HG03457 (cell line): ENCODE measurements around the gene TRAPPC3.

Experiments
- ATAC-seq: cut with Tn5 transposase; IDR thresholded peaks from one replicate; pipeline ENCODE4 v1.9.1; 2021; ENCODE audit warnings: moderate number of reproducible peaks; ENCODE audit not compliant: unreplicated experiment

Gene TRAPPC3

DNA sequence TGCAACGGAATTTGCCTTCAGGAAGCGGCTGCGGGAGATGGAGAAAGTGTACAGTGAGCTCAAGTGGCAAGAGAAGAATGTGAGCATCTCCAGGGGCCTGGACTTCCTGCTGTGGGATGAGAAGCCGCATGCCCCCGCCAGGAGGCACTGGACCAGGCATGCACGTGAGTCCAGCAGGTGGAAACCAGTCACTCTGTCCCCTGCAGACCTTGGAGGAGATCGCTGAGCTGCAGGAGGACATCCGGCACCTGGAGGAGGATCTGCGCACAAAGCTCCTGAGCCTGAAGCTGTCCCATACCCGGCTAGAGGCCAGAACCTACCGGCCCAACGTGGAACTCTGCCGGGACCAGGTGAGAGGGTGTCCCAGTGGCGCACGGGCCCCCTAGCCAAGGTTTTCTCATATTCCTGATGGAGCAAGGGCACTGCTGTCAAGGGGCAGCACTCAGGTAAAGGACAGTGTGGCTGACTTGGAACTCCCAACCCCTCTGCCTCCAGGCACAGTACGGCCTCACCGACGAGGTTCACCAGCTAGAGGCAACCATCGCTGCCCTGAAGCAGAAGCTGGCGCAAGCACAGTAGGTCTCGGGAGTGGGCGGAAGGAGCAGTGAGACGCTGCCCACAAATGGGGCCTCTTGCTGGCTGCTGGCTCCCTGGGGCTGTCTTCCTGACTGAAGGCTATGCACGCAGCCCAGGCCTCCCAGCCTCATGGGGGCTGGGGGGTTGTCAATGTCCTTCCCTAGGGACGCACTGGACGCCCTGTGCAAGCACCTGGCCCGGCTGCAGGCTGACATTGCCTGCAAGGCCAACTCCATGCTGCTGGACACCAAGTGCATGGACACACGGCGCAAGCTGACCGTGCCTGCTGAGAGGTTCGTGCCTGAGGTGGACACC is 61.8 kb downstream of the TRAPPC3 start:
- no peak for ATAC-seq
